IPS DF 6.9 (cell line): ENCODE data around the gene BOK.

Source experiments
- DNase-seq: peaks from one replicate; pipeline ENCODE4 v3.0.0-alpha.2; 2013; ENCODE audit warnings: low read depth, low spot score
- H3K27ac ChIP-seq: one replicate; pipeline ENCODE4 v1.5.1; 2013; ENCODE audit warnings: low read length, control low read depth
- H3K27me3 ChIP-seq: 2 replicates; pipeline ENCODE4 v1.6.1; 2013; ENCODE audit warnings: mild to moderate bottlenecking, low read length; ENCODE audit not compliant: control insufficient read depth, insufficient read depth
- H3K36me3 ChIP-seq: 2 replicates; pipeline ENCODE4 v1.6.1; 2013; ENCODE audit warnings: low read length; ENCODE audit not compliant: control insufficient read depth, insufficient read depth
- H3K4me1 ChIP-seq: 2 replicates; pipeline ENCODE4 v1.6.1; 2013; ENCODE audit warnings: low read length; ENCODE audit not compliant: control insufficient read depth, insufficient read depth
- H3K4me3 ChIP-seq: 2 replicates; pipeline ENCODE4 v1.5.1; 2013; ENCODE audit warnings: mild to moderate bottlenecking, low read length
- H3K9me3 ChIP-seq: 2 replicates; pipeline ENCODE4 v1.6.1; 2013; ENCODE audit warnings: low read length, inconsistent platforms; ENCODE audit not compliant: control insufficient read depth, insufficient read depth
- WGBS: extraction: QIAGEN DNeasy Blood & Tissue Kit; methylation state at CpG from one replicate; pipeline ENCODE4 v1.1.7; 2013; ENCODE audit warnings: mixed read lengths, missing lambda C conversion rate; ENCODE audit not compliant: insufficient read length, insufficient coverage; 5-methylcytosine and 5-hydroxymethylcytosine counted together

Gene BOK

GRCh38 chr2:241559323-241560161 lies 997 bp downstream of the BOK start:
- Histone ChIP-seq H3K4me1 (peaks cover 2% of the 10 kb centered on the region; the same call in 1 of the 2 replicates), H3K27ac (no peak overlapping the region), H3K9me3 (no peaks in the 10 kb centered on the region), H3K36me3 (no peaks in the 10 kb centered on the region; the same call in 1 of the 2 replicates), H3K4me3 (peak overlapping the region; percentile 87), H3K27me3 (no peaks in the 10 kb centered on the region)
- DNase-seq: no peak
- WGBS: no CpG with 5 or more reads among the region's 78 CpGs

DNA sequence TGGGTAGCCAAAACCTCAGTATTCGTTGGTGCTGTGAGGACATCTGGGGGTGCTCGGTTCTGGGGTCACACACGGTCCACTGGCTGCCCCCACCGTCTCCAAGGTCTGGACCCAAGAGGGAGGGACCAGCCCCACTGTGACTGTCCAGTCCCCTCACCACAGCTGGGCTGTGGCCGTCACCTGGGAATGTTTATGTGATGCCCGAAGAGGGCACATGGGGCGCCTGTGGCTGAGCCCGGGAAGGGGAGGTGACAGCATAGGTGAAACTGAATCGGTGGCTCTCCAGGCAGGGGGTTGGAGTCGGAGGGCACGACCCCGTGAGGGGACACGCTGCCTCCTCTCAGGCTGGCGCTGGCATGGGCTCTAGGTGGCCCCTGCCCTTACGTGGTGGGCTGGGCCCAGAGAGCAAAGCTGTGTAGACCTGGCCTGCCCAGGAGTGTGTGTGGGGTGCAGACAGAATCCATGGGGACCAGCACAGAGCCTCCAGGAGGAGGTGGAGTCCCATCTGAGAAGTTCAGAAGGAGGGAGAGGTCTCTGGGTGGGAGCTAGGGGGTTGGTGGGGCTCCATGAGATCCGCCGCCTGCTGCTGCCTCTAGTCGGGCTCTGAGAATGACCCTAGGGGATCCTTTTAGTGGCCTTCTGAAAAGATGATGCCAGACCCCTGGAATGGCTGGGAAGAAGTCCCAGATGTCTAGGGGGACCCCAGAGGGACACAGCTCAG lies 1.8 kb downstream of the BOK start:
- H3K9me3 ChIP-seq: no peaks in the 10 kb centered on the region
- no CpG with 5 or more reads among the region's 18 CpGs for WGBS
- H3K4me3 ChIP-seq: no peak overlapping the region
- no peak for DNase-seq
- H3K27me3 ChIP-seq: no peaks in the 10 kb centered on the region
- H3K27ac ChIP-seq: no peak overlapping the region
- no peaks in the 10 kb centered on the region; the same call in 1 of the 2 replicates for H3K36me3 ChIP-seq
- H3K4me1 ChIP-seq: peaks cover 2% of the 10 kb centered on the region

DNA sequence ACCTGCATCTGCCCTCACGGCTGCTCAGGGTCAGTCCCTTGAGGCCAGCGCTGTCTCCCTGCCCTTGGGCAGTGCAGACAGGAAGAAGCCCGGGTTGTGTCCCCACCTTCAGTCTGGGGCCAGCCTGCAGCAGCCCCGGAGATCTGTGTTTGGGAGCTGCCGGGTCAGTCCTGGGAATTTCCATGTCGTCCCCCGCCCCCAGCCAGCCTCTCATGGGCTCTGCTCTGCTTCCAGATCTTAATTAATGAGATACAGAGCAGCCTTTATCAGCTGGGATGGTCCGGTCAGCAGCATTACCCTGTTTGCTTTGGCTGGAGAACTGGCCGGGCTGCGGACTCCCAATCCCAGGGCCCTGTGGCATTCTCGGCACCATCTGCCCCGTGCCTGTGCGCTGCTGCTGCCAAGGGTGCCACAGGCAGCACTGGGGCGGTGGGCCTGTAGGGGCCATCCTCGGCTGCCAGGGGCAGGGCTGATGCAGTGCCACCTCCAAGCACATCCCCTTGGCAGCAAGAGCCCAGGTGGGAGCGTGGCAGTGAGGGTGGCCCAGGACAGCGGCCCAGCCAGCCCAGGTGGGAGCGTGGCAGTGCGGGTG lies 2.4 kb downstream of the BOK start:
- no peak for DNase-seq
- peaks cover 2% of the 10 kb centered on the region for H3K4me1 ChIP-seq
- no peaks in the 10 kb centered on the region for H3K9me3 ChIP-seq
- no peak overlapping the region for H3K4me3 ChIP-seq
- no peak overlapping the region for H3K27ac ChIP-seq
- H3K36me3 ChIP-seq: no peaks in the 10 kb centered on the region; the same call in 1 of the 2 replicates
- no CpG with 5 or more reads among the region's 19 CpGs for WGBS
- no peaks in the 10 kb centered on the region for H3K27me3 ChIP-seq

DNA sequence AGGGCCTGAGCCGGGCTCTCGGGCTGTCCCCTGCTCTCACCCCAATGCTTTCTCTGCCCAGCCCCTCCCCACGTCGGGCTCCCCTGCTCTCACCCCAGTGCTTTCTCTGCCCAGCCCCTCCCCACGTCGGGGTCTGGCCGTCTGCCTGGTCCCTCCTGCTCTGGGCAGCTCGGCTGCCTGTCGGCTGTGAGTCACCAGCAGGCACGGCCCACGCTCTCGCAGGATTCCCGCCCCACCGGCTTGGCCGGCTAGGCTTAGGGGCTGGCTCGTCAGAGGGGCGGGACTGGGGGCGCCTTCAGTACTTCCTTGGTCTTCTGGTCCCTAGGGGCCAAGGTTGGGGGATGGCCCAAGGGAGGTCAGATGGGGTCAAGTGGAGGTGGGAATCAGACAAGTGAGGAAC lies 3.3 kb downstream of the BOK start:
- H3K9me3 ChIP-seq: no peaks in the 10 kb centered on the region
- H3K27me3 ChIP-seq: no peaks in the 10 kb centered on the region
- no peaks in the 10 kb centered on the region; the same call in 1 of the 2 replicates for H3K36me3 ChIP-seq
- no peak overlapping the region for H3K27ac ChIP-seq
- DNase-seq: no peak
- peaks cover 2% of the 10 kb centered on the region for H3K4me1 ChIP-seq
- WGBS: no CpG with 5 or more reads among the region's 18 CpGs
- H3K4me3 ChIP-seq: no peak overlapping the region

DNA sequence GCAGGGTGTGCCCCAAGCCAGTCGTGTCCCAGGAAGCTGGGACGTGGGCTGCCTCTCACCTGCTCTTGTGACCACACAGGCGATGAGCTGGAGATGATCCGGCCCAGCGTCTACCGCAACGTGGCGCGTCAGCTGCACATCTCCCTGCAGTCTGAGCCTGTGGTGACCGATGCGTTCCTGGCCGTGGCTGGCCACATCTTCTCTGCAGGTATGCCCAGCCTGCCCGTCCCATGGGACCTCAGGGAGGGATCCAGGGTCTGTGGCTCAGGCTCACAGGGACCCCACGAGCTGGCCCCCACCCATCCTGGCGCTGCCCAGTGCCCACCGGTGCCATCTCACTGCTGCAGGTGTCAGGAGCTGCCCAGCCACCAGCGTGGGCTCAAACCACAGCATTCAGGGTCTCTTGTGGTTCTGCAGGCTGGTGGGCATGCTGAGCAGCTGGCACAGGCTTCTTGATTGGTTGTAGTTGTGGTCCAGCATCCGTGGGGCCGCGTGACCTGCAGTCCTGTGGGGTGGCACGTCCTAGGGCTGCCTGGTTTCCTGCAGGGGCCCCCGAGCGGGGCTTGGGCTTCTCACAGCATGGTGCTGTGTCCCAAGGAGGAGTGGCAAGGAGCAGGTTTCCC lies 3.8 kb downstream of the BOK start:
- Histone ChIP-seq H3K36me3 (no peaks in the 10 kb centered on the region; the same call in 1 of the 2 replicates), H3K4me3 (no peak overlapping the region), H3K4me1 (peaks cover 2% of the 10 kb centered on the region), H3K27me3 (no peaks in the 10 kb centered on the region), H3K27ac (no peak overlapping the region), H3K9me3 (no peaks in the 10 kb centered on the region)
- no peak for DNase-seq
- no CpG with 5 or more reads among the region's 23 CpGs for whole genome bisulfite sequencing

DNA sequence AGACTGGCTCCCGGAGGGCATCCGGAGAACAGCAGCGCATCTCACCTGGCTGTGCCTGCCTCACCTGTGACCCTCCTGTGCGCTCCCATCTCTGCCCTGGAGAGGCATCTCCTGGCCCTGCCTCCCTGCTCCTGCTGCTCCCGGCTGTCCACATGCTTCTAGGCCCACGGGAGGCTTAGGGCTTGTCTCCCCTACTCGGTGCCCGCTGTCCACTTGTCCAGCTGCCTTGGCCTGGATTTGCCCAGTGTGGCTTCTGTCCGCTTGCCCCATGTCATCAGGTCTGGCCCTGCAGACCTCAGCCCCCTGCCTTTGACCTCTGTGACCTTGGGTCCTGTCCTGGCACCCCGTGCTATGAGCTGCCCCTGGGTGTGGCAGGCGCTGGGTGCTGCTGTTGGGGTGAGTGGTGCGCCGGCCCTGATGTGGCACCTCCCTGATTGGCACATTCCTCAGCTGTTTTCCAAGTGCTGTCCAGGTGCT lies 4.5 kb downstream of the BOK start:
- H3K4me1 ChIP-seq: peaks cover 2% of the 10 kb centered on the region
- H3K4me3 ChIP-seq: no peak overlapping the region
- no peak overlapping the region for H3K27ac ChIP-seq
- no peaks in the 10 kb centered on the region; the same call in 1 of the 2 replicates for H3K36me3 ChIP-seq
- DNase-seq: no peak
- H3K9me3 ChIP-seq: no peaks in the 10 kb centered on the region
- WGBS: no CpG with 5 or more reads among the region's 13 CpGs
- no peaks in the 10 kb centered on the region for H3K27me3 ChIP-seq

DNA sequence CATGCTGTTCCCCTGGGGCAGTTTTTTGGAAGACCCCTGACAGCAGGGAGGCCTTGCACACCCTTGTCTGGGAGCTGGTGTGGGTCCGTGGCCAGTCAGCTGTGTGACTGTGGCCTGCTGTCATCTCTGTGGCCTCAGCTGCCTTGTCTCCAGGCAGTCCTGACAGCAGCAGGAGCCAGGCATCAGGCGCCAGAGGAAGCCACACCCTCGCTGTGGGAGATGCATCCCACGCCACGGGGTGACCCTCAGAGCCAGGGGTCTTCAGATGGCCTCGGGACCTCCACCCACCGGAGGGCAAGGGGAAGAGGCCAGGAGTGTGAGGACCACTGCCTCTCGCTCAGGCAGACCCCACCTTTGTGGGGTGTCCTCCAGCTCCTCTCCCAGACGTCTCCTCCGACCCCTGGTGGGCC lies 5.0 kb downstream of the BOK start:
- no CpG with 5 or more reads among the region's 10 CpGs for WGBS
- H3K27ac ChIP-seq: no peak overlapping the region

GRCh38 chr2:241563981-241564595 lies 5.5 kb downstream of the BOK start:
- H3K27me3 ChIP-seq: no peaks in the 10 kb centered on the region
- no peak overlapping the region; the same call in 1 of the 2 replicates for H3K4me3 ChIP-seq
- WGBS: no CpG with 5 or more reads among the region's 23 CpGs
- no peak overlapping the region for H3K27ac ChIP-seq
- no peaks in the 10 kb centered on the region for H3K9me3 ChIP-seq
- DNase-seq: no peak
- H3K36me3 ChIP-seq: no peaks in the 10 kb centered on the region; the same call in 1 of the 2 replicates
- peaks cover 2% of the 10 kb centered on the region for H3K4me1 ChIP-seq

More for the DNA sequence above, 5.0 kb downstream of the BOK start:
- Histone ChIP-seq H3K9me3 (no peaks in the 10 kb centered on the region), H3K4me1 (peaks cover 2% of the 10 kb centered on the region), H3K4me3 (no peak overlapping the region; the same call in 1 of the 2 replicates), H3K27me3 (no peaks in the 10 kb centered on the region), H3K36me3 (no peaks in the 10 kb centered on the region; the same call in 1 of the 2 replicates)
- DNase-seq: no peak

GRCh38 chr2:241564596-241565410 lies 6.3 kb downstream of the BOK start:
- Histone ChIP-seq H3K4me1 (peaks cover 2% of the 10 kb centered on the region), H3K9me3 (no peaks in the 10 kb centered on the region), H3K4me3 (no peak overlapping the region), H3K27ac (no peak overlapping the region), H3K36me3 (no peaks in the 10 kb centered on the region; the same call in 1 of the 2 replicates), H3K27me3 (no peaks in the 10 kb centered on the region)
- no peak for DNase-seq
- no CpG with 5 or more reads among the region's 36 CpGs for WGBS
